Endothelial cell of umbilical vein (primary cell): ENCODE results near the gene EML1. TPM values are rescaled to one million over a fixed set of nuclear protein-coding genes. Genes with fewer than 3 reads are reported as not detected.

Source experiments
- BruUV-seq: library from RNA; stranded (reverse); fragments of 400-500 nt; replicated peaks from 2 replicates; lab custom pipeline; 2021; lab: Mats Ljungman, UMichigan
- CTCF ChIA-PET: fragments of 300-600, 350-600 bp; sonication (Branson Sonifier 250); formaldehyde crosslinking; loops from one replicate; lab custom pipeline; 2021; ENCODE audit warnings: antibody characterized with exemption, inconsistent platforms; lab: Charles Lee
- POLR2A ChIA-PET: fragments of 300-600, 350-600 bp; sonication (Branson Sonifier 250); formaldehyde crosslinking; loops from one replicate; lab custom pipeline; 2021; ENCODE audit warnings: antibody characterized with exemption, inconsistent platforms; lab: Charles Lee
- DNase-seq: peaks from one replicate; pipeline ENCODE4 v3.0.0-alpha.2; 2011; ENCODE audit warnings: low read depth, low spot score
- FAIRE-seq: peaks from 2 replicates; lab custom pipeline; 2011; peaks lifted over from hg19 to GRCh38; lab: Jason Lieb, UNC
- H2AFZ ChIP-seq: 2 replicates; pipeline ENCODE4 v1.6.0; 2012; ENCODE audit warnings: low read depth, low read length, control low read depth, inconsistent platforms
- H3K27ac ChIP-seq: 2 replicates; pipeline ENCODE4 v1.5.1; 2011; ENCODE audit warnings: low read depth, mild to moderate bottlenecking, control low read depth, low read length, moderate library complexity; ENCODE audit not compliant: insufficient read depth
- H3K27me3 ChIP-seq, 2 experiments: 2 replicates each; pipeline versions ENCODE4 v1.6.0 to v1.6.1; 2011; ENCODE audit warnings: low read length in 2 of 2, mixed read lengths in 1 of 2; ENCODE audit not compliant: control insufficient read depth in 2 of 2, insufficient read depth in 2 of 2
- H3K36me3 ChIP-seq, 2 experiments: 2 replicates in 1 of 2; 3 replicates in 1 of 2; pipeline ENCODE4 v1.5.1; 2011; ENCODE audit warnings: low read length in 2 of 2, mild to moderate bottlenecking in 1 of 2, moderate library complexity in 1 of 2; ENCODE audit not compliant: control insufficient read depth in 2 of 2, insufficient read depth in 2 of 2; ENCODE audit errors: extremely low read depth in 1 of 2
- H3K4me1 ChIP-seq: 3 replicates; pipeline ENCODE4 v1.5.1; 2011; ENCODE audit warnings: mild to moderate bottlenecking, low read length; ENCODE audit not compliant: control insufficient read depth, insufficient read depth; ENCODE audit errors: extremely low read depth
- H3K4me2 ChIP-seq: 2 replicates; pipeline ENCODE4 v1.6.1; 2011; ENCODE audit warnings: low read length, control low read depth, mixed read lengths; ENCODE audit not compliant: insufficient read depth
- H3K4me3 ChIP-seq, 3 experiments: fragments of 200-600 bp in 1 of 3; sonication (generic), shearing (Covaris generic) in 1 of 3; replicated peaks in 1 of 3; 2 replicates each; pipeline ENCODE4 v1.5.1; 2011 to 2016; ENCODE audit warnings: control low read depth in 3 of 3, low read length in 3 of 3, mild to moderate bottlenecking in 2 of 3, inconsistent platforms in 1 of 3, low read depth in 1 of 3, moderate library complexity in 1 of 3; ENCODE audit not compliant: insufficient read depth in 1 of 3
- H3K79me2 ChIP-seq: 2 replicates; pipeline ENCODE4 v1.6.0; 2012; ENCODE audit warnings: low read length, inconsistent platforms; ENCODE audit not compliant: control insufficient read depth, insufficient read depth
- H3K9ac ChIP-seq: replicated peaks from 2 replicates; pipeline ENCODE3; 2011; ENCODE audit warnings: low read length, control low read depth; ENCODE audit not compliant: insufficient read depth; ENCODE audit errors: extremely low read depth
- H3K9me1 ChIP-seq: replicated peaks from 3 replicates; pipeline ENCODE4 v1.6.0; 2011; ENCODE audit warnings: mild to moderate bottlenecking, low read length; ENCODE audit not compliant: control insufficient read depth, insufficient read depth; ENCODE audit errors: extremely low read depth
- H3K9me3 ChIP-seq: replicated peaks from 2 replicates; pipeline ENCODE4 v1.5.1; 2012; ENCODE audit warnings: low read length, inconsistent platforms; ENCODE audit not compliant: control insufficient read depth, insufficient read depth
- H4K20me1 ChIP-seq: replicated peaks from 2 replicates; pipeline ENCODE3; 2011; ENCODE audit warnings: mild to moderate bottlenecking, low read length; ENCODE audit not compliant: control insufficient read depth, insufficient read depth; ENCODE audit errors: extremely low read depth
- CTCF ChIP-seq, 2 donors: IDR thresholded peaks; 1 replicate in 1 of 2; 2 replicates in 1 of 2; pipeline ENCODE4 v1.5.1; 2011; ENCODE audit warnings: low read length in 2 of 2, mild to moderate bottlenecking in 2 of 2, moderate library complexity in 2 of 2, control low read depth in 1 of 2, inconsistent platforms in 1 of 2, low read depth in 1 of 2; ENCODE audit not compliant: insufficient read depth in 1 of 2; ENCODE audit errors: extremely low read depth in 1 of 2
- EZH2 ChIP-seq: IDR thresholded peaks from 2 replicates; pipeline ENCODE4 v1.6.1; 2012; ENCODE audit warnings: borderline replicate concordance, low read depth, mild to moderate bottlenecking, moderate library complexity, low read length, inconsistent platforms; ENCODE audit not compliant: severe bottlenecking
- FOS ChIP-seq: IDR thresholded peaks from 2 replicates; pipeline ENCODE4 v1.6.1; 2011; ENCODE audit warnings: mild to moderate bottlenecking, low read length, moderate library complexity, borderline replicate concordance; ENCODE audit not compliant: insufficient read depth
- GATA2 ChIP-seq: IDR thresholded peaks from 2 replicates; pipeline ENCODE4 v1.7.0; 2011; ENCODE audit warnings: low read depth, mild to moderate bottlenecking, moderate library complexity, mixed read lengths, low read length; ENCODE audit not compliant: insufficient read length, insufficient read depth
- JUN ChIP-seq: IDR thresholded peaks from 2 replicates; pipeline ENCODE4 v1.6.1; 2011; ENCODE audit warnings: borderline replicate concordance, low read depth; ENCODE audit not compliant: insufficient read length, insufficient read depth
- MAX ChIP-seq: IDR thresholded peaks from 2 replicates; pipeline ENCODE4 v1.6.1; 2011; ENCODE audit not compliant: insufficient read depth, insufficient read length
- MYC ChIP-seq: IDR thresholded peaks from one replicate; pipeline ENCODE4 v1.6.1; 2011; ENCODE audit warnings: mild to moderate bottlenecking, low read depth, low read length
- POLR2A ChIP-seq: IDR thresholded peaks from 2 replicates; pipeline ENCODE4 v1.6.1; 2012; ENCODE audit warnings: low read depth, mild to moderate bottlenecking, control low read depth, low read length
- POLR2AphosphoS5 ChIP-seq: IDR thresholded peaks from 2 replicates; pipeline ENCODE4 v1.6.1; 2012; ENCODE audit warnings: low read depth, mild to moderate bottlenecking, control low read depth, low read length, moderate library complexity; ENCODE audit not compliant: insufficient read depth
- dilution Hi-C: fragments of 300-500 bp; cut with MboI; formaldehyde crosslinking; loops from one replicate; pipeline ENCODE4 v1.15.0; 2019; ENCODE audit warnings: low sequenced_read_pairs; ENCODE audit not compliant: extremely low pct_ligation_motif_present
- intact Hi-C: fragments of 100-400 bp; cut with micrococcal nuclease; formaldehyde crosslinking; loops from one replicate; pipeline ENCODE4 v1.10.0; 2022
- polyA plus RNA-seq, 4 experiments: library from polyadenylated mRNA; depleted of rRNA in 3 of 4; stranded (reverse) in 3 of 4; unstranded in 1 of 4; fragments of >200 nt; gene quantifications; 2 replicates each; pipeline versions ENCODE4 v1.2.1 to v1.2.3, GENCODE V29; 2011 to 2012; ENCODE audit warnings: missing spikeins in 1 of 4
- total RNA-seq: library from RNA; stranded (reverse); gene quantifications from 2 replicates; pipeline ENCODE4 v1.2.3, GENCODE V29; 2021

The EML1 gene
- total and polyA plus RNA-seq, 2 donors (not counting 3 experiments of a cell fraction or from before 2014, with no cell fraction given) = 22.9 to 33.0 TPM

GRCh38 chr14:99968941-99969340 is 175.7 kb downstream of the EML1 start:
- DNase-seq = no peak
- no peak overlapping the region for H3K9ac ChIP-seq
- no TSS peak for BruUV-seq
- H2AFZ ChIP-seq = no peak overlapping the region
- H3K4me2 ChIP-seq = no peak overlapping the region
- H3K4me3 ChIP-seq = no peak overlapping the region
- no peaks in the 10 kb centered on the region for H3K9me3 ChIP-seq
- H3K4me1 ChIP-seq = peaks cover 7% of the 10 kb centered on the region
- peaks cover 12% of the 10 kb centered on the region for H3K79me2 ChIP-seq
- no peaks in the 10 kb centered on the region for H4K20me1 ChIP-seq
- TF ChIP-seq POLR2A (no peak), GATA2 (no peak), POLR2AphosphoS5 (no peak), EZH2 (no peak), MYC (no peak), FOS (no peak), CTCF (IDR thresholded peaks at IDR 0.05; ENCODE audit: extremely low read depth in 1 of 2, insufficient read depth in 1 of 2, low read depth in 1 of 2, low read length in 2 of 2) (no peak), MAX (no peak), JUN (no peak)
- H3K27ac ChIP-seq = no peak overlapping the region
- intact Hi-C loops = no loop called here
- no peak for FAIRE-seq
- H3K27me3 ChIP-seq = peaks cover 10 to 12% of the 10 kb centered on the region in 2 experiments
- ChIA-PET POLR2A (no interaction called here), CTCF (interaction anchor here (1.5 kb wide), 1 partner anchor 22 kb away, joined by 6 read pairs; no protein-coding TSS in a partner anchor)
- dilution Hi-C loops = no loop called here
- no peaks in the 10 kb centered on the region for H3K36me3 ChIP-seq
- no peaks in the 10 kb centered on the region for H3K9me1 ChIP-seq
